ENCODE data around the gene DOK7.

DNA sequence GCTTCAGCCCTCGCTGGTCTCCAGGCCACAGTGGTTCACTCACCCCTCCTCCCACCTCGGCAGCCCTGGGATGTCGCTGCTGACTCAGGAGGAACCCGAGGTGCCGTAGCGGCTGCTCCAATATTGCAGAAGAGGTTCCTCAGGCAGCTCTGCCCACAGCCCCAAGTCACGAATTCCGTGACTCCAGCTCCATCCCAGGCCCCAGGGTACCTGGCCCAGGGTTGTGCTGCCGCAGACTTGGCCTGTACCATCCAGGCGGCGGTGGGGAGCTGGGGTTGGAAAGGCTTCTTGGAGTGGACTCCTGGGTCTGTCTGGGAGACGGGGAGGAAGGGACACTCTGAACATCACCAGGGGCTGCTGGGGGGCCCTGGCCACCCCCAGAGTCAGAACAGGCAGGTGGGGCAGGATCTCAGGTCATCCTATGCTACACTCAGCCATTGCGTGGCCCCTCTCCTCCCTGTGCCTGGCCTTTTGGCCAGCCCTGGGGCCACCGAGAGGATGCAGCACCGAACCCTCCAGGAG, 22.1 kb upstream of the DOK7 start:
- TF ChIP-seq, protein P1, sequence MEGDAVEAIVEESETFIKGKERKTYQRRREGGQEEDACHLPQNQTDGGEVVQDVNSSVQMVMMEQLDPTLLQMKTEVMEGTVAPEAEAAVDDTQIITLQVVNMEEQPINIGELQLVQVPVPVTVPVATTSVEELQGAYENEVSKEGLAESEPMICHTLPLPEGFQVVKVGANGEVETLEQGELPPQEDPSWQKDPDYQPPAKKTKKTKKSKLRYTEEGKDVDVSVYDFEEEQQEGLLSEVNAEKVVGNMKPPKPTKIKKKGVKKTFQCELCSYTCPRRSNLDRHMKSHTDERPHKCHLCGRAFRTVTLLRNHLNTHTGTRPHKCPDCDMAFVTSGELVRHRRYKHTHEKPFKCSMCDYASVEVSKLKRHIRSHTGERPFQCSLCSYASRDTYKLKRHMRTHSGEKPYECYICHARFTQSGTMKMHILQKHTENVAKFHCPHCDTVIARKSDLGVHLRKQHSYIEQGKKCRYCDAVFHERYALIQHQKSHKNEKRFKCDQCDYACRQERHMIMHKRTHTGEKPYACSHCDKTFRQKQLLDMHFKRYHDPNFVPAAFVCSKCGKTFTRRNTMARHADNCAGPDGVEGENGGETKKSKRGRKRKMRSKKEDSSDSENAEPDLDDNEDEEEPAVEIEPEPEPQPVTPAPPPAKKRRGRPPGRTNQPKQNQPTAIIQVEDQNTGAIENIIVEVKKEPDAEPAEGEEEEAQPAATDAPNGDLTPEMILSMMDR (IDR thresholded peaks at IDR 0.05), result no peak
- no peak for TF ChIP-seq POLR2A (IDR thresholded peaks at IDR 0.05)
